Muscle layer of colon (tissue), 2 donors: ENCODE results near the gene RASA1.

Experiments used
- H3K27ac ChIP-seq: one replicate; pipeline ENCODE4 v1.7.0; 2013; ENCODE audit warnings: low read depth, mild to moderate bottlenecking, low read length, moderate library complexity
- H3K27me3 ChIP-seq, 2 donors: one replicate each; pipeline ENCODE4 v1.7.0; 2013; ENCODE audit warnings: low read length in 2 of 2, mild to moderate bottlenecking in 2 of 2; ENCODE audit not compliant: insufficient read depth in 2 of 2, control insufficient read depth in 1 of 2
- H3K36me3 ChIP-seq: one replicate; pipeline ENCODE4 v1.7.0; 2013; ENCODE audit warnings: mild to moderate bottlenecking, low read length; ENCODE audit not compliant: insufficient read depth
- H3K4me1 ChIP-seq: one replicate; pipeline ENCODE4 v1.7.0; 2013; ENCODE audit warnings: mild to moderate bottlenecking, low read length; ENCODE audit not compliant: insufficient read depth
- H3K4me3 ChIP-seq, 2 donors: one replicate each; pipeline ENCODE4 v1.7.0; 2013; ENCODE audit warnings: low read length in 2 of 2, low read depth in 1 of 2, mild to moderate bottlenecking in 1 of 2, moderate library complexity in 1 of 2
- H3K9ac ChIP-seq: one replicate; pipeline ENCODE4 v1.7.0; 2013; ENCODE audit warnings: low read length
- H3K9me3 ChIP-seq: one replicate; pipeline ENCODE4 v1.7.0; 2013; ENCODE audit warnings: mild to moderate bottlenecking, low read length
- donor health status: abdominal sarcoma.
- donor health status: Adenocarcinoma of cecum.

Gene RASA1

GRCh38 chr5:87430863-87431457 is 163.3 kb downstream of the RASA1 start:
- Histone ChIP-seq H3K9ac (no peak overlapping the region), H3K4me3 (no peak overlapping the region), H3K9me3 (no peaks in the 10 kb centered on the region), H3K27me3 (no peaks in the 10 kb centered on the region), H3K36me3 (no peaks in the 10 kb centered on the region), H3K4me1 (no peaks in the 10 kb centered on the region), H3K27ac (no peak overlapping the region)

- no peaks in the 10 kb centered on the region for H3K4me1 ChIP-seq
- H3K27me3 ChIP-seq = no peaks in the 10 kb centered on the region
- no peak overlapping the region for H3K9ac ChIP-seq
- no peaks in the 10 kb centered on the region for H3K36me3 ChIP-seq
- H3K27ac ChIP-seq = no peak overlapping the region
- H3K9me3 ChIP-seq = no peaks in the 10 kb centered on the region
- H3K4me3 ChIP-seq = no peak overlapping the region
Measured at GRCh38 chr5:87432460-87432859, 164.8 kb downstream of the RASA1 start.

- Histone ChIP-seq H3K4me3 (no peak overlapping the region), H3K36me3 (no peaks in the 10 kb centered on the region), H3K27ac (no peak overlapping the region), H3K27me3 (no peaks in the 10 kb centered on the region), H3K4me1 (no peaks in the 10 kb centered on the region), H3K9ac (no peak overlapping the region), H3K9me3 (no peaks in the 10 kb centered on the region)
Measured at GRCh38 chr5:87433945-87434344, 166.3 kb downstream of the RASA1 start.

GRCh38 chr5:87434461-87434860 is 166.8 kb downstream of the RASA1 start:
- no peaks in the 10 kb centered on the region for H3K9me3 ChIP-seq

GRCh38 chr5:87435144-87435694 is 167.5 kb downstream of the RASA1 start:
- H3K27me3 ChIP-seq = no peaks in the 10 kb centered on the region
- no peak overlapping the region for H3K27ac ChIP-seq
- H3K9me3 ChIP-seq = no peaks in the 10 kb centered on the region
- H3K36me3 ChIP-seq = no peaks in the 10 kb centered on the region
- no peak overlapping the region for H3K9ac ChIP-seq
- no peaks in the 10 kb centered on the region for H3K4me1 ChIP-seq
- no peak overlapping the region for H3K4me3 ChIP-seq

More at GRCh38 chr5:87434461-87434860, 166.8 kb downstream of the RASA1 start:
- Histone ChIP-seq H3K9ac (no peak overlapping the region), H3K4me3 (no peak overlapping the region), H3K27ac (no peak overlapping the region), H3K4me1 (no peaks in the 10 kb centered on the region), H3K27me3 (no peaks in the 10 kb centered on the region), H3K36me3 (no peaks in the 10 kb centered on the region)

- Histone ChIP-seq H3K9me3 (no peaks in the 10 kb centered on the region), H3K4me3 (no peak overlapping the region), H3K27me3 (no peaks in the 10 kb centered on the region), H3K9ac (no peak overlapping the region), H3K4me1 (no peaks in the 10 kb centered on the region), H3K36me3 (no peaks in the 10 kb centered on the region), H3K27ac (no peak overlapping the region)
Measured at GRCh38 chr5:87437724-87438123, 170.0 kb downstream of the RASA1 start.

- H3K9me3 ChIP-seq = no peaks in the 10 kb centered on the region
- no peaks in the 10 kb centered on the region for H3K27me3 ChIP-seq
- H3K36me3 ChIP-seq = no peaks in the 10 kb centered on the region
- H3K9ac ChIP-seq = no peak overlapping the region
- no peak overlapping the region for H3K4me3 ChIP-seq
- H3K27ac ChIP-seq = no peak overlapping the region
- no peaks in the 10 kb centered on the region for H3K4me1 ChIP-seq
Measured at GRCh38 chr5:87438231-87438630, 170.5 kb downstream of the RASA1 start.
